GOT3 (cell line): ENCODE results near the gene ZNF526.
"Not testable (repeated sequence)": the region's sequence is repeated elsewhere in the genome, so short reads cannot be mapped to it uniquely, and the experiment has no call there.

Experiments used
- DNase-seq: peaks from one replicate; lab custom pipeline; 2025; ENCODE audit warnings: mixed read lengths; lab: John Stamatoyannopoulos, UW

ZNF526 gene

GRCh38 chr19:42246922-42247639 lies 27.0 kb downstream of the ZNF526 start:
- DNase-seq, result no peak

GRCh38 chr19:42247640-42248199 lies 27.6 kb downstream of the ZNF526 start:
- DNase-seq, result no peak

DNA sequence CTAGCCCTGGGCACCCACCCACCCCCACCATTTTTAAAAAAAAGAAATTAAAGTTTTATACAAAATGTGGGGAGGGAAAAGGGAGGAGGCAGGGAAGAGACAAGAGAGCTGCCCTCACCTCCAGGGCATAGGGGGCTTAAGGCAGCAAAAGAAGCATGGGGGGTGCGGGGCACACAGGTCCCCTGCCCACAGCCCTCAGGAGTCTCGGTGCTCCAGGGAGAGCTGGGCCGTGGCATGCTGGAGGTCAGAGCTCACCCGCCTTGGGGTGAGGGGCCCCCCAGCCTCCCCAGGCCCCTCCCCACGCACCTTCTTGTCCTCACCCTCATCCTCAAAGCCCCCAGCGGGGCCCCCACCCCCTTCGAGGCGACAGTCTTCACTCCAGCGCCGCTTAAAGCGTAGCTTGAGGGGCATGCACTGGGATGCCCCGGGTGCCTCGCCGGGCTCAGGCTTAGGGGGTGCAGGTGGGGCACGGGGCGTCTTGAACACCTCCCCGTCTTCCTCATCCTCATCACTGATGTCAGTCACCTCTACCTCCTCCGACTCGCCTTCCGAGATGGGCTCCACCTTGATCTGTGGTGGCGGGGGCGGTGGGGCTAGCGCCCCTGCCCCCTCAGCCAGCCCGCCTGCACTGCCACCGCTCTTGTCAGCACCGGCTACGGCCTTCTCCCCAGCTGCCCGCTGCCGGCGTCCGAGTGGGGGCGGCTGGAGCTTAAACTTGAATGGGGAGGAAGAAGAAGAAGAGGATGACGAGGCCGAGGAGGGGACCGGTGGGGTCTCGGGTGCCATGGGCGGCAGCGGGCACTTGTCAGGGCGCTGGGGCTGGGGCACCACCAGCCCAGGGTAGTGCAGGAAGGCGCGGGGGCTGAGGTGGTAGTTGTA lies 28.4 kb downstream of the ZNF526 start:
- DNase-seq, result no peak

DNA sequence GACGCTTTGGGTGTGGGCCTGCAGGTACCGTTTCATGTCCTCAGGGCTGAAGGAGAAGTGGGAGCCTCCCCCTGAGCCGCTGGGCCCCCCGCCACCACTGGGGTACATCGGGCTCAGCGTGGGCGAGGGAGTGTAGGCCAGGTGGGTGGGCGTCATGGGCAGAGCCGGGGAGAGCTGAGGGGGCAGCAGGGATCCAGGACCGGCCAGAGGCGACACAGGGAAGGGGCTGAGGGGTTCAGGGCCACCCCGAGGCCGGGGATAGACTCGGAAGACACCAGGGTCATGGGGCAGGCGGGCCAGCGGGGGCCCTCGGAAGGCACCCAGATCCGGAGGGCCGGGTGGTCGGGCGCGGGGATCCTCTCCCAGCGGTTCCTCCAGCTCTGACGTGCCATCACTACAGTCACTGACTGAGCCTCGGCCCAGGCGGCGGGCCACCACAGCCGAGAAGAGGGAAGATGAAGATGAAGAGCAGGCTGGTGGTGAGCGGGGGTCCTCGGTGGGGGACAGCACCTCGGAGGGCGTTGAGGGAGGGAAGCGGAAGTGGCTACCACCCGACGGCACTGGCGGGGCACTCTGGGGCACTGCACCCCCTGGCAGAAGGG lies 29.1 kb downstream of the ZNF526 start:
- no peak for DNase-seq

DNA sequence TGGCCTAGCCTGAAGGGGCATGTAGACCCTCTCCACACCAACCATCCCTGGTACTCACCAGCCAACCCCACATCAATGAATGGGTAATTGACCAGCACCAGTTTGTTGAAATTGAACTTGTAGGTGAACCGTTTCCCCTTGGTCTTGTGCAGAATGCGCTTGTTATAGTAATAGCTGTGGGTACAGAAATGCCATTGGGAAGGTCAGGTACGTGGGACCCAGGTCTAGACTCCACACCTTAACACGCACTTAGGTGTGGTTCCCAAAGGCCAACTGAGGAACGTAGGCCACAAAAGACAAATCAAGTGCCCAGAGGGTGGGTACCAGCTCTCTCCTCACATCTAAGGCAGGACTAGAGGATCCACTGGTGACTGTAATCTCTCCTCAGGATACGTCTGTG lies 29.7 kb downstream of the ZNF526 start:
- DNase-seq, result no peak

DNA sequence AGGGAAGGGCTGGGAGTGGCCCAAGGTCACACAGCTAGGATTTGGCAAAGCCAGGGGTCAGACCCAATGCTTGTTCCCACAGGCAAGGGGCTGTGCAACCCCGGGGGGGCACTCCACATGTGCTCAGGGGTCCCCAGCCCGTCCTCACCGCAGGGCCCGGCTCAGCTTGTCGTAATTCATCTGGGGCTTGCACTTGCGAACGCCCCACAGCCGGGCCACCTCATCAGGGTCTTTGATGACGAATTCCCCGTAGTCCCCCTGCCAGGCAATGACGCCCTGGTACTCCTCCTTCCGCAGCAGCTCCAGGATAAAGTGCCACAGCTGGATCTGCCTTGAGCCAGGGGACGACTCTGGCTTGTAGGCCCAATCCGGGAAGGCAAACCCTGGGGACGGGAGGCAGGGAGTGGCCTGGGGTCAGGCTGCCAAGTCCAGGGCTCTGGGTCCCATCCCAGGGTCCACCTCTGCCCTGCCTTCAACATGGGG lies 30.1 kb downstream of the ZNF526 start:
- DNase-seq, result no peak

- no peak for DNase-seq
Observed at GRCh38 chr19:42250666-42251531, 30.8 kb downstream of the ZNF526 start.

GRCh38 chr19:42251572-42252358 lies 31.7 kb downstream of the ZNF526 start:
- no peak for DNase-seq

GRCh38 chr19:42252365-42253244 lies 32.5 kb downstream of the ZNF526 start:
- no peak for DNase-seq

- DNase-seq, result no peak
Observed at GRCh38 chr19:42253245-42254088, 33.4 kb downstream of the ZNF526 start.

GRCh38 chr19:42254089-42254849 lies 34.2 kb downstream of the ZNF526 start:
- DNase-seq, result no peak

GRCh38 chr19:42254850-42255765 lies 35.0 kb downstream of the ZNF526 start, which contains the start of gene ERF:
ERF (minus strand) TSS chr19:42255128; CDS start chr19:42254999, 129 bp downstream.
- peak; percentile 66 for DNase-seq

GRCh38 chr19:42255766-42256745 lies 35.9 kb downstream of the ZNF526 start:
- DNase-seq, result no peak

- not testable (repeated sequence) for DNase-seq
Observed at GRCh38 chr19:42257842-42258241, 37.7 kb downstream of the ZNF526 start.

DNA sequence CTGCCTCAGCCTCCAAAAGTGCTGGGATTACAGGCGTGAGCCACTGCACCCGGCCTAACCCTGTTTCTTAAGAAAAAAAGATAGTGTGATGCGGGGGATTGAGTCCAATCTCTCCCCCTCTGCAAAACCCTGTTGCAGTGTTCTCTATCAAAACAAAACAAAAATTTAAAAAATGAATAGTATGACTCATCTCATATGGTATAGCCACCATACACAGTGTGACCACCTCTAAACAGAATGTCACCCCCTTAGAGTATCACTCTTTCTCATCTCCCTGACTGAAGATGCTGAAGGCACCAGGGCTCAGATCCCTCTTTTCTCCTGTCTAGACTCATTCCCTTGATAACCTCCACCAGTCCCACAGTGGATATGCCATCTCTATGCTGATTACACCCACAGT lies 41.7 kb downstream of the ZNF526 start:
- no peak for DNase-seq
